GM18498 (cell line): ENCODE results near the gene MGAT5.

ENCODE experiments used
- ATAC-seq: cut with Tn5 transposase; IDR thresholded peaks from one replicate; pipeline ENCODE4 v1.9.1; 2021; ENCODE audit warnings: mild to moderate bottlenecking, moderate library complexity; ENCODE audit not compliant: unreplicated experiment

MGAT5 gene

GRCh38 chr2:134392442-134393074 is 138.7 kb downstream of the MGAT5 start:
- no peak for ATAC-seq

- ATAC-seq, result no peak
Measured at GRCh38 chr2:134393075-134393461, 139.2 kb downstream of the MGAT5 start.

GRCh38 chr2:134395779-134396178 is 141.9 kb downstream of the MGAT5 start:
- ATAC-seq, result no peak

GRCh38 chr2:134396493-134396892 is 142.6 kb downstream of the MGAT5 start:
- no peak for ATAC-seq

- no peak for ATAC-seq
Measured at GRCh38 chr2:134397146-134397896, 143.4 kb downstream of the MGAT5 start.

- no peak for ATAC-seq
Measured at GRCh38 chr2:134398300-134398699, 144.4 kb downstream of the MGAT5 start.

- ATAC-seq, result no peak
Measured at GRCh38 chr2:134399096-134399495, 145.2 kb downstream of the MGAT5 start.

- no peak for ATAC-seq
Measured at GRCh38 chr2:134401081-134401497, 147.2 kb downstream of the MGAT5 start.

- no peak for ATAC-seq
Measured at GRCh38 chr2:134401789-134402188, 147.9 kb downstream of the MGAT5 start.

- no peak for ATAC-seq
Measured at GRCh38 chr2:134402410-134402809, 148.5 kb downstream of the MGAT5 start.

- no peak for ATAC-seq
Measured at GRCh38 chr2:134405611-134406081, 151.8 kb downstream of the MGAT5 start.

GRCh38 chr2:134406311-134406710 is 152.4 kb downstream of the MGAT5 start:
- ATAC-seq, result no peak

- ATAC-seq, result no peak
Measured at GRCh38 chr2:134406736-134407135, 152.9 kb downstream of the MGAT5 start.

- no peak for ATAC-seq
Measured at GRCh38 chr2:134407154-134407890, 153.4 kb downstream of the MGAT5 start.

GRCh38 chr2:134408386-134408785 is 154.5 kb downstream of the MGAT5 start:
- ATAC-seq, result no peak

- no peak for ATAC-seq
Measured at GRCh38 chr2:134408791-134409190, 154.9 kb downstream of the MGAT5 start.

GRCh38 chr2:134410006-134410405 is 156.1 kb downstream of the MGAT5 start:
- no peak for ATAC-seq

GRCh38 chr2:134410831-134411231 is 157.0 kb downstream of the MGAT5 start:
- no peak for ATAC-seq

GRCh38 chr2:134411279-134411827 is 157.5 kb downstream of the MGAT5 start:
- ATAC-seq, result no peak

GRCh38 chr2:134411828-134412638 is 158.2 kb downstream of the MGAT5 start:
- peak; percentile 98 for ATAC-seq

GRCh38 chr2:134412639-134412999 is 158.7 kb downstream of the MGAT5 start:
- ATAC-seq, result no peak
